AG04449 (cell line): Measurements from ENCODE around the gene U2SURP.

Experiments used
- CTCF ChIA-PET: fragments of 350-600 bp; formaldehyde crosslinking; extraction: SDS; loops from one replicate; lab custom pipeline; 2021; ENCODE audit warnings: antibody characterized with exemption; lab: Yijun Ruan, JAX
- POLR2A ChIA-PET: fragments of 400-600, 350-600 bp; formaldehyde crosslinking; extraction: SDS; loops from one replicate; lab custom pipeline; 2020; ENCODE audit warnings: antibody characterized with exemption, inconsistent platforms; lab: Yijun Ruan, JAX
- DNase-seq: peaks from one replicate; pipeline ENCODE4 v3.0.0-alpha.2; 2010; ENCODE audit warnings: low read depth, low spot score
- H3K4me3 ChIP-seq: 2 replicates; pipeline ENCODE4 v1.5.1; 2011; ENCODE audit warnings: low read depth, mild to moderate bottlenecking, control low read depth, low read length
- CTCF ChIP-seq: IDR thresholded peaks from one replicate; pipeline ENCODE4 v1.5.1; 2011; ENCODE audit warnings: mild to moderate bottlenecking, moderate library complexity, low read length, control low read depth, inconsistent platforms; ENCODE audit not compliant: insufficient read depth; ENCODE audit errors: missing control alignments

The U2SURP gene

GRCh38 chr3:143001034-143001368 is 369 bp upstream of the U2SURP start:
- H3K4me3 ChIP-seq, result peak overlapping the region; percentile 91
- ChIA-PET POLR2A (interaction anchor here (0.7 to 1.7 kb wide), 5 partner anchors 10 to 443 kb away, joined by 3 to 6 read pairs (median 3); no protein-coding TSS in a partner anchor), CTCF (interaction anchor here (1.2 to 18.0 kb wide), 8 partner anchors 9 to 414 kb away, joined by 3 to 584 read pairs (median 12); no protein-coding TSS in a partner anchor)
- DNase-seq, result no peak
- TF ChIP-seq CTCF, result no peak

- ChIA-PET POLR2A (interaction anchor here (0.9 to 1.7 kb wide), 5 partner anchors 8 to 441 kb away, joined by 3 to 6 read pairs (median 3); no protein-coding TSS in a partner anchor), CTCF (interaction anchor here (1.2 to 18.0 kb wide), 7 partner anchors 7 to 415 kb away, joined by 3 to 584 read pairs (median 11); no protein-coding TSS in a partner anchor)
- DNase-seq, result no peak
- peak overlapping the region; percentile 91 for H3K4me3 ChIP-seq
- TF ChIP-seq CTCF, result no peak
Observed at GRCh38 chr3:143002083-143002712, 828 bp downstream of the U2SURP start.

- no peak for TF ChIP-seq CTCF
- no peak for DNase-seq
- POLR2A ChIA-PET, result interaction anchor here (0.6 kb wide), 1 partner anchor 509 kb away, joined by 5 read pairs; no protein-coding TSS in a partner anchor
- peak overlapping the region; percentile 91 for H3K4me3 ChIP-seq
- CTCF ChIA-PET, result interaction anchor here (1.2 to 18.0 kb wide), 6 partner anchors 8 to 416 kb away, joined by 4 to 584 read pairs (median 12); no protein-coding TSS in a partner anchor
Observed at GRCh38 chr3:143002727-143003126, 1.4 kb downstream of the U2SURP start.

GRCh38 chr3:143004823-143005222 is 3.5 kb downstream of the U2SURP start:
- TF ChIP-seq CTCF, result no peak
- CTCF ChIA-PET, result interaction anchor here (1.0 kb wide), 1 partner anchor 11 kb away, joined by 7 read pairs; no protein-coding TSS in a partner anchor
- DNase-seq, result no peak
- H3K4me3 ChIP-seq, result no peak overlapping the region
- POLR2A ChIA-PET, result no interaction called here

GRCh38 chr3:143010024-143010423 is 8.7 kb downstream of the U2SURP start:
- ChIA-PET POLR2A (interaction anchor here (1.7 kb wide), 1 partner anchor 9 kb away, joined by 4 read pairs; the partner anchor contains the start of gene U2SURP), CTCF (interaction anchor here (1.0 kb wide), 2 partner anchors 9 to 182 kb away, joined by 3 read pairs; partner anchors contain the start of gene U2SURP)
- TF ChIP-seq CTCF, result no peak
- no peak overlapping the region for H3K4me3 ChIP-seq
- DNase-seq, result no peak

- no peak for TF ChIP-seq CTCF
- H3K4me3 ChIP-seq, result no peak overlapping the region
- DNase-seq, result no peak
- CTCF ChIA-PET, result interaction anchor here (1.1 kb wide), 1 partner anchor 184 kb away, joined by 3 read pairs; no protein-coding TSS in a partner anchor
- POLR2A ChIA-PET, result interaction anchor here (1.7 kb wide), 1 partner anchor 10 kb away, joined by 4 read pairs; the partner anchor contains the start of gene U2SURP
Observed at GRCh38 chr3:143011705-143012104, 10.3 kb downstream of the U2SURP start.
